Measurements from ENCODE around the gene CTH. TPM values are rescaled to one million over a fixed set of nuclear protein-coding genes. Genes with fewer than 3 reads are reported as not detected.
A peak's percentile ranks its signal among the peaks of the same experiment; 100 is the strongest.

Gene CTH
- total RNA-seq, 4 donors from 2014 or later: 1.7 to 4.4 (median 2.8) TPM

- no peaks in the 10 kb centered on the region for H3K4me1 ChIP-seq
- no peak overlapping the region for H3K27ac ChIP-seq
- H3K9me3 ChIP-seq: no peaks in the 10 kb centered on the region
- H3K27me3 ChIP-seq: no peaks in the 10 kb centered on the region
- H3K4me3 ChIP-seq: no peak overlapping the region
- TF ChIP-seq POLR2A (IDR thresholded peaks at IDR 0.05) (no peak), CTCF (IDR thresholded peaks at IDR 0.05) (no peak)
- DNase-seq: no peak
- H3K36me3 ChIP-seq: no peaks in the 10 kb centered on the region
These were observed 76.4 kb downstream of the CTH start for GRCh38 chr1:70487459-70487815.

- no peaks in the 10 kb centered on the region for H3K27me3 ChIP-seq
- no peaks in the 10 kb centered on the region for H3K9me3 ChIP-seq
- H3K27ac ChIP-seq: no peak overlapping the region
- no peaks in the 10 kb centered on the region for H3K36me3 ChIP-seq
- no peak for DNase-seq
- TF ChIP-seq CTCF (IDR thresholded peaks at IDR 0.05) (peak in 4 of 6 experiments; percentile 20 to 74 (median 62)), POLR2A (IDR thresholded peaks at IDR 0.05) (no peak)
- no peak overlapping the region for H3K4me3 ChIP-seq
- no peaks in the 10 kb centered on the region for H3K4me1 ChIP-seq
These were observed 77.0 kb downstream of the CTH start for GRCh38 chr1:70487910-70488665.

Small RNA genes lying within 50 kb of the gene (small RNA-seq; reads per million reads assigned to genes)
- 0 reads per million in 2 donors for gene RF00017

Other genes with a start within 250 kb of the CTH start
- gene LRRC40, start 205.7 kb upstream of the CTH start, total RNA-seq: 10 to 100 TPM; 12.5 to 26.6 (median 18.5) TPM
- gene SRSF11, start 189.9 kb upstream of the CTH start, total RNA-seq: 1,000 to 10,000 TPM in 1 of 4 donors, 100 to 1,000 TPM in 3; 130 to 1,005 (median 204) TPM
- gene ANKRD13C, start 56.5 kb upstream of the CTH start, total RNA-seq: 10 to 100 TPM; 21.2 to 52.0 (median 23.9) TPM